ENCODE data around the gene COLEC12.

COLEC12 gene

DNA sequence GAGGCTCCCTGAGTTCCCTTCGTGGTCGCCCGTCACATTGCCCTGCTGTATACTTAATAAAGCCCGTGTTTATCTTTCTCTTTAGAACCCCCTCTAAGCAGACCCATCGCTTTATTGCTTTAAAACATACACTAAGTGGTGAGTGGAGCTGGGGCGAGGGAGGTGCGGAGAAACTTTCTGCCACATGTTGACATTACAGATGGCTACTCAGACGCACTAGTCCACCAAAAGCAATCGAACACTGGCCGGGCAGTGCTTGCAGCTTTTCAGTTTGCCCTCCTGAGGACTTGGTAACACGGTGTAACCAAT is 859 bp upstream of the COLEC12 start:
- peak overlapping the region; percentile 49 to 63 (median 53) for H3K27ac Mint-ChIP-seq
- no peaks in the 10 kb centered on the region for H3K36me3 Mint-ChIP-seq (ENCODE audit: low read depth)
- TF ChIP-seq CTCF (IDR thresholded peaks at IDR 0.05; ENCODE audit: unreplicated experiment in 3 of 3): no peak
- H3K9me3 Mint-ChIP-seq: no peaks in the 10 kb centered on the region
- H3K27me3 Mint-ChIP-seq (ENCODE audit: low read depth): peaks cover 73% of the 10 kb centered on the region
- H3K4me3 Mint-ChIP-seq: peak overlapping the region; percentile 86 to 91 (median 89)
- peaks cover 25% of the 10 kb centered on the region for H3K4me1 Mint-ChIP-seq

GRCh38 chr18:499776-500631 is 497 bp downstream of the COLEC12 start:
- H3K27ac Mint-ChIP-seq: peak overlapping the region; percentile 58 to 82 (median 62)
- TF ChIP-seq CTCF (IDR thresholded peaks at IDR 0.05; ENCODE audit: unreplicated experiment in 3 of 3): no peak
- H3K9me3 Mint-ChIP-seq: no peaks in the 10 kb centered on the region
- H3K4me1 Mint-ChIP-seq: peaks cover 30% of the 10 kb centered on the region
- peaks cover 78% of the 10 kb centered on the region for H3K27me3 Mint-ChIP-seq (ENCODE audit: low read depth)
- H3K36me3 Mint-ChIP-seq (ENCODE audit: low read depth): no peaks in the 10 kb centered on the region
- H3K4me3 Mint-ChIP-seq: peak overlapping the region; percentile 89 to 92 (median 89)

- peak overlapping the region; percentile 89 to 92 (median 89) for H3K4me3 Mint-ChIP-seq
- H3K4me1 Mint-ChIP-seq: peaks cover 33% of the 10 kb centered on the region
- TF ChIP-seq CTCF (IDR thresholded peaks at IDR 0.05; ENCODE audit: unreplicated experiment in 3 of 3): no peak
- H3K27ac Mint-ChIP-seq: peak overlapping the region; percentile 58 to 82 (median 62)
- H3K27me3 Mint-ChIP-seq (ENCODE audit: low read depth): peaks cover 70% of the 10 kb centered on the region
- no peaks in the 10 kb centered on the region for H3K9me3 Mint-ChIP-seq
- no peaks in the 10 kb centered on the region for H3K36me3 Mint-ChIP-seq (ENCODE audit: low read depth)
Measured at GRCh38 chr18:498931-499775, 1.3 kb downstream of the COLEC12 start.

DNA sequence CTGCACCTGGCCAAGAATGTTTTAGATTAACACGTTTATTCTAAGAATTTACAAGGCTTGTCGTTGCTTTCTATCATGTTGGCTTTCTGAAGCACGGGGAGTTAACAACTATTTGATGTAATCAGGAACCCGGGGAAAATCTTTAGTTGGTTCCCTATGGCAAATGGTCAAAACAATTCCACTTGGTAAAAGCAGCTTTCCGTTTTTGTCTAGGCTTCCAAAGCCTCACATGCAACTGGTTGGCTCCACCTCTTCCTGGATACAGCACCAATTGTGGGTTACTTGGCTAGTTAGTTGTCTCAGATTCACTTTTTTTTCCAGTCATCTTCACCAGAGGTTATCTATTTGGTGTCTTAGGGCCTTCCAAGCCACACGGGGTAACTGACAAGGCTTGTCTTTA is 2.8 kb downstream of the COLEC12 start:
- Mint-ChIP-seq H3K4me1 (peaks cover 43% of the 10 kb centered on the region), H3K27me3 (ENCODE audit: low read depth) (peaks cover 56% of the 10 kb centered on the region), H3K9me3 (no peaks in the 10 kb centered on the region), H3K4me3 (peak overlapping the region in 2 of 3 experiments; percentile 41 to 56), H3K36me3 (ENCODE audit: low read depth) (no peaks in the 10 kb centered on the region), H3K27ac (no peak overlapping the region)
- TF ChIP-seq CTCF (IDR thresholded peaks at IDR 0.05; ENCODE audit: unreplicated experiment in 3 of 3): no peak

GRCh38 chr18:495452-495851 is 5.0 kb downstream of the COLEC12 start:
- Mint-ChIP-seq H3K36me3 (ENCODE audit: low read depth) (no peaks in the 10 kb centered on the region), H3K4me3 (no peak overlapping the region), H3K9me3 (no peaks in the 10 kb centered on the region), H3K27me3 (ENCODE audit: low read depth) (peaks cover 37% of the 10 kb centered on the region), H3K4me1 (peaks cover 62% of the 10 kb centered on the region), H3K27ac (peak overlapping the region in 1 of 3 experiments; percentile 51)
- TF ChIP-seq CTCF (IDR thresholded peaks at IDR 0.05; ENCODE audit: unreplicated experiment in 3 of 3): no peak

Data from nephron (organoid).